ENCODE data around the gene SH2D3A. TPM values are rescaled to one million over a fixed set of nuclear protein-coding genes. Genes with fewer than 3 reads are reported as not detected.

SH2D3A gene
- total and polyA plus RNA-seq, 10 donors, result 7.5 to 17.1 (median 10.2) TPM

DNA sequence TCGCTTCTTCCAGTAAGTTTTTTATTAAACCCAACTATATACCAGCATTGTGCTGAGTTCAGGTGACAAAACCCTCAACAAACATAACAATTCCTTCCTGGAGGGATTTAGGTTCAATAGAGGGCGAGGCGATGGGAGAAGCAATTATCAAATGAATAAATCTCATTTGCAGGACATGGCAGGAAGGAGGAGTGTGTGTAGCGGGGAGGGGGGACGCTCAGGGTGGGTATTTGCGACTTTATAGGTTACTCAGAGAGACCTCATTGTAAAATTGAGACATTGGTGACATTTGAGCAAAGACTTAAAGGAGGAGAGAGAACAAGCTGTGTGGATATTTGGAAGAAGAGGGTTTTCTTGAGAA, 50.6 kb downstream of the SH2D3A start:
- DNase-seq, result no peak
- Histone ChIP-seq H3K9me3 (no peaks in the 10 kb centered on the region), H3K4me1 (peaks cover 0 to 15% (median 9%) of the 10 kb centered on the region in 6 donors), H3K36me3 (no peaks in the 10 kb centered on the region), H3K27ac (no peak overlapping the region), H3K27me3 (replicated peaks in 1 of 7) (peaks cover 0 to 12% (median 0%) of the 10 kb centered on the region in 7 donors), H3K4me3 (no peak overlapping the region)
- 66 to 72% (median 68%) methylated on average over 6 of the region's 6 CpGs for WGBS, 5 donors
- TF ChIP-seq CTCF (IDR thresholded peaks at IDR 0.05 in 8 of 11, conservative IDR thresholded peaks at IDR 0.05 in 3 of 11), result no peak
- no peak for TF ChIP-seq POLR2AphosphoS5 (IDR thresholded peaks at IDR 0.05)
- no peak for TF ChIP-seq POLR2A (IDR thresholded peaks at IDR 0.05)
- intact Hi-C loops (cut with DNase I; ENCODE audit: low total_unique reads), result no loop called here

DNA sequence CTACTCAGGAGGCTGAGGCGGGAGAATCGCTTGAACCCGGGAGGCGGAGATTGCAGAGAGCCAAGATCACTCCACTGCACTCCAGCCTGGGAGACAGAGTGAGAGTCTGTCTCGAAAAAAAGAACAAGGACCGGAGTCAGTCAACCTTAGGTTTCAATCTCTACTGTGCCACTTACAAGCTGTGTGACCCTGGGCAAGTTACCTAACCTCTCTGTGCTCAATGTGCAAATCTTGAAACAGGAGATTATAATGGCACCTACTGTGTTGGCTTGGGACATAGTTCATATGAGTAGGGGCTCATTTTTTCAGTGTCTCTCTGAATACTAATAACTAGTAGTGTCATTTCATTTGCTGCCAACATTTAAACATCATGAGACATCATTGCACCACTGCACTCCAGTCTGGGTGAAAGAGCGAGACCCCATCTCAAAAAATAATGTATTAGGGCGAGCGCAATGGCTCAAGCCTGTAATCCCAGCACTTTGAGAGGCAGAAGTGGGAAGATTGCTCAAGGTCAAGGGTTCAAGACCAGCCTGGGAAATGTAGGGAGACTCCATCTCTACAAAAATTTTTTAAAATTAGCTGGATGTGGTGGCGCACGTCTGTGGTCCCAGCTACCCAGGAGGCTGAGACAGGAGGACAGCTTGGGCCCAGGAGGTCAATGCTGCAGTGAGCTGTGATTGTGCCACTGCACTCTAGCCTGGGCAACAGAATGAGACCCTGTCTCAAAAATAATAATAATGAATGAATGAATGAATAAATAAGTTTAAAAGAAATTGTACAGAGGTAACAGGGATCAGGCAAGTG, 52.3 kb downstream of the SH2D3A start:
- no peaks in the 10 kb centered on the region for H3K9me3 ChIP-seq
- no peak for TF ChIP-seq POLR2A (IDR thresholded peaks at IDR 0.05)
- TF ChIP-seq POLR2AphosphoS5 (IDR thresholded peaks at IDR 0.05), result no peak
- no peak for TF ChIP-seq CTCF (IDR thresholded peaks at IDR 0.05 in 8 of 11, conservative IDR thresholded peaks at IDR 0.05 in 3 of 11)
- H3K4me3 ChIP-seq, result no peak overlapping the region
- peaks cover 0 to 28% (median 10%) of the 10 kb centered on the region in 7 donors for H3K27me3 ChIP-seq (replicated peaks in 1 of 7)
- H3K36me3 ChIP-seq, result no peaks in the 10 kb centered on the region
- WGBS, 5 donors, result 89 to 94% (median 90%) methylated on average over 11 of the region's 11 CpGs
- no peak overlapping the region for H3K27ac ChIP-seq
- intact Hi-C loops (cut with DNase I; ENCODE audit: low total_unique reads), result no loop called here
- peaks cover 0 to 8% (median 3%) of the 10 kb centered on the region in 6 donors for H3K4me1 ChIP-seq
- no peak for DNase-seq

GRCh38 chr19:6713773-6714692, 53.2 kb downstream of the SH2D3A start:
- Histone ChIP-seq H3K27me3 (replicated peaks in 1 of 7) (peaks cover 0 to 37% (median 15%) of the 10 kb centered on the region in 7 donors), H3K4me3 (no peak overlapping the region), H3K27ac (no peak overlapping the region), H3K4me1 (peaks cover 0 to 8% (median 3%) of the 10 kb centered on the region in 6 donors), H3K9me3 (no peaks in the 10 kb centered on the region), H3K36me3 (no peaks in the 10 kb centered on the region)
- no peak for TF ChIP-seq CTCF (IDR thresholded peaks at IDR 0.05 in 8 of 11, conservative IDR thresholded peaks at IDR 0.05 in 3 of 11)
- intact Hi-C loops (cut with DNase I; ENCODE audit: low total_unique reads), result no loop called here
- DNase-seq, result peak; percentile 29
- WGBS, 5 donors, result 58 to 81% (median 73%) methylated on average over 20 to 24 of the region's 24 CpGs

All from spleen (tissue), 11 donors.